Brain pericyte (primary cell): ENCODE results near the gene SYCE3.
"Not testable (repeated sequence)": the region's sequence is repeated elsewhere in the genome, so short reads cannot be mapped to it uniquely, and the experiment has no call there.

Source experiments
- DNase-seq: peaks from one replicate; pipeline ENCODE4 v3.0.0-alpha.2; 2012; ENCODE audit warnings: low read depth, low spot score

SYCE3 gene

DNA sequence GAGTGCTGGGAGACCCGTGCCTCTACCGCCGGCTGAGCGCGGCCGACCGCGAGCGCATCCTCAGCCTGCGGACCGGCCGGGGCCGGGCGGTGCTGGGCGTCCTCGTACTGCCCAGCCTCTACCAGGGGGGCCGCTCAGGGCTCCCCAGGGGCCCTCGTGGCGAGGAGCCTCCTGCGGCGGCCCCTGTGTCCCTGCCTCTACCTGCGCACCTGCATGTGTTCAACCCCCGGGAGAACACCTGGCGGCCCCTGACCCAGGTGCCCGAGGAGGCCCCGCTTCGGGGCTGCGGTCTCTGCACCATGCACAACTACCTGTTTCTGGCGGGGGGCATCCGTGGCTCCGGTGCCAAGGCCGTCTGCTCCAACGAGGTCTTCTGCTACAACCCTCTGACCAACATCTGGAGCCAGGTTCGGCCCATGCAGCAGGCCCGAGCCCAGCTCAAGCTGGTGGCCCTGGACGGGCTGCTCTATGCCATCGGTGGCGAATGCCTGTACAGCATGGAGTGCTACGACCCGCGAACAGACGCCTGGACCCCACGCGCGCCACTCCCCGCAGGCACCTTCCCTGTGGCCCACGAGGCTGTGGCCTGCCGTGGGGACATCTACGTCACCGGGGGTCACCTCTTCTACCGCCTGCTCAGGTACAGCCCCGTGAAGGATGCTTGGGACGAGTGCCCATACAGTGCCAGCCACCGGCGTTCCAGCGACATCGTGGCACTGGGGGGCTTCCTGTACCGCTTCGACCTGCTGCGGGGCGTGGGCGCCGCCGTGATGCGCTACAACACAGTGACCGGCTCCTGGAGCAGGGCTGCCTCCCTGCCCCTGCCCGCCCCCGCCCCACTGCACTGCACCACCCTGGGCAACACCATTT lies 13.6 kb downstream of the SYCE3 start:
- DNase-seq, result no peak

GRCh38 chr22:50548040-50548920 lies 14.4 kb downstream of the SYCE3 start:
- DNase-seq, result no peak

GRCh38 chr22:50547263-50547985 lies 15.3 kb downstream of the SYCE3 start:
- DNase-seq, result no peak

- no peak for DNase-seq
Measured at GRCh38 chr22:50546326-50547262, 16.1 kb downstream of the SYCE3 start.

DNA sequence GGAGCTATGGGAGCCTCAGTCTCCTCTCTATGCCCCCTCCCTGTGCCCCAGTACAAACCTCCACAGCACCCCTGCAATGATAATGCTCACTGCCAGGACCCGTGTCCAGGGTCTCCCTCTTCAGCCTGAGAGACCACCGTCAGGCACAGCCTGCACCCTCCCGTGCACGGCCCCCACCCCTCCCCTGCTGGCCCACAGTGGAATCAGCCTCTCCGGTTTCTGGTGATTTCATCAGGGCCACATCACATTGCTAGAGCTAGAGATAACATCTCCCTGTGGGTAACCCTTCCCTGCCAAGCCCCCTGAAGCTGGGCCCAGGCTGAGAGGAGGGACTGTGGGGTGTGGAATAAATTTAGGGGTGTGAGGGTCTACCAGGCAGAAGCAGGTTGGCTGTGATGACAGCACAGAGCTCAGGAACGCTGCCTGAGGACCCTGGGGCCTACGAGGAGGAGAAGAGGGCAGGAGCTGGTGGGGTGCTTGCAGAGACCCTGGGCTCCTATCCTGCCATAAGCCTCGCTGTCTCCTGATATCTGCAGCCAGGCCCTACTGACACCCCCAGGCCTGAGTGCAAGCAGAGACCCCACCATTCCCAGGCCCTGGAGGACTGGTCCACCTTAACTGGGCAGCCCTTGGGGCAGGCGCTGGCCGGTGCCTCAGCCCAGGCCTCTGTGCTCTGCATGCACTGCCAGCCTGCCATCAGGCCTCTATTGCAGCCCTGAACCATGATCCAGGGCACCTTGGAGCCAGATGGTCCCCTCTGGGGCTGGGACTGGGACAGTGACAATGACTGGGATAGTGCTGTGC lies 17.0 kb downstream of the SYCE3 start, which contains the start of gene KLHDC7B:
KLHDC7B (plus strand) TSS at position 378 of the 804 bp plus-strand sequence; CDS start at position 723, 345 bp downstream.
- DNase-seq, result no peak

DNA sequence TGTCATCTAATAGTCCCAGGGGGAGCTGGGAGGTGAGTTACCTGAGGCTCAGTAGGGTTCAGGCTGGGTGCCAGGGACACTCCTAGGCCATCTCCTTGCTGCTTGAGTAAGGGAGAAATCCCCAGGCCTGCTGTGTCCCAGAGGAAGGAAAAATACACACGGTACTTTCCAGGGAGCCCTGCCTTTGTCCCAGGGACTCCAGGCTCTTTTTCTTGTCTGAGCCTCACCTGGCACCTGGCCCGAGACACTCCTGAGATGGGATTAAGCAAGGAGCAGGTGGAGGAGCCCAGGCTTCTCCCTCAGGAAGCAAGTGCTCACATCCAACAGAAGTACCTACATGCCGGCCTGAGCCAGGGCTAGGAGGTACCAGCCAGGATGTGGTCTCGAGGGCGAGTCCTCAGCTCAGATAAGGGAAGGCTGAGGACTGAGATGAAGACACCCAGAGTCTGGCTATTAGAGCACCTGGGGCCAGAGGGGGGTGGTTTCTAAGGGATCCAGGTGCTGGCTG lies 17.9 kb downstream of the SYCE3 start:
- no peak for DNase-seq

GRCh38 chr22:50544078-50544745 lies 18.5 kb downstream of the SYCE3 start:
- no peak for DNase-seq

GRCh38 chr22:50542416-50542927 lies 20.2 kb downstream of the SYCE3 start:
- no peak for DNase-seq

DNA sequence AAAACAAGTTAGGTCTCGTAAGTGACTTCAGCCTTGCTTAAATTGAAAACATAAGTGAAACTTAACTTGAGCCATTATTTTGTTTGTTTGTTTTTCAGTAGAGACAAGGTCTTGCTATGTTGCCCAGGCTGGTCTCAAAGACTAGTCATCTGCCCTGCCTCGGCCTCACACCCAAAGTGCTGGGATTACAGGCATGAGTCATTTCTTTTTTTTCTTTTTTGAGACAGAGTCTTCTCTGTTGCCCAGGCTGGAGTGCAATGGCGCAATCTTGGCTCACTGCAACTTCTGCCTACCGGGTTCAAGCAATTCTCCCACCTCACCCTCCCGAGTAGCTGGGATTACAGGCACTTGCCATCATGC lies 21.1 kb downstream of the SYCE3 start:
- not testable (repeated sequence) for DNase-seq

DNA sequence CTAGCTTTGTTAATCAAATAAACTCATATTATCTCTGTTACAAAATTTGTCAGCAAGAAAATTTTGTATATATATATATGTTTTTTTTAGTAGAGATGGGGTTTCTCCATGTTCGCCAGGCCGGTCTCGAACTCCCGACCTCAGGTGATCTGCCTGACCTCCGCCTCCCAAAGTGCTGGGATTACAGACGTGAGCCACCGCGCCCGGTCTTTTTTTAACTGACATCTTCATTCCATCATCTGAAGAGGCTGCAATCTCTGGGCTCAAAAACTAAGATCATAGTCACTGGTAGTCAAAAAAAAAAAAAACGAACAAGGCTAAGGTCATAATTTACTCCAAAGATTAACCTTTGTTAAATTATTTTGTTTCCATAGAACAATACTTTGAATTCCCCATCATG lies 22.3 kb downstream of the SYCE3 start:
- DNase-seq, result no peak

DNA sequence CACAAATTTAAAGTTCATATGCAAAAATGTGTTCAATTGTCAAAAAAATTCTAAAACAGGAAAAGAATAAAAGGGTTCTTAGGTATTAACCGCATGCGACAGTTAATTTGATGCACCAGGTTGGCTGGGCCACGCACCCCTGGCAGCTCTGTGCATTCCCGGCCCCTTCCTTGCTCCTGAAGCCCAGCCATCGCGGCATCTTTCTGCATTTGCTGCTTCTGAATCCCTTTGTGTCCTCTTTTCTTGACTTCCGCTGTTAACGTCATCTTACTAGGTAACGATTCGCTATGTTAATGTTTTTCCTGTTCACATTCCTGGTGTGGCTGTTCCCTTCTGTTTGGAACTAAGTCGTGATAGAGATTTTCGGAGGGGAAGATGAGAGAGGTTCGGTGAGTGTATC lies 25.0 kb downstream of the SYCE3 start:
- DNase-seq, result no peak

- DNase-seq, result no peak
Measured at GRCh38 chr22:50536226-50536625, 26.5 kb downstream of the SYCE3 start.

- no peak for DNase-seq
Measured at GRCh38 chr22:50535113-50535512, 27.6 kb downstream of the SYCE3 start.

DNA sequence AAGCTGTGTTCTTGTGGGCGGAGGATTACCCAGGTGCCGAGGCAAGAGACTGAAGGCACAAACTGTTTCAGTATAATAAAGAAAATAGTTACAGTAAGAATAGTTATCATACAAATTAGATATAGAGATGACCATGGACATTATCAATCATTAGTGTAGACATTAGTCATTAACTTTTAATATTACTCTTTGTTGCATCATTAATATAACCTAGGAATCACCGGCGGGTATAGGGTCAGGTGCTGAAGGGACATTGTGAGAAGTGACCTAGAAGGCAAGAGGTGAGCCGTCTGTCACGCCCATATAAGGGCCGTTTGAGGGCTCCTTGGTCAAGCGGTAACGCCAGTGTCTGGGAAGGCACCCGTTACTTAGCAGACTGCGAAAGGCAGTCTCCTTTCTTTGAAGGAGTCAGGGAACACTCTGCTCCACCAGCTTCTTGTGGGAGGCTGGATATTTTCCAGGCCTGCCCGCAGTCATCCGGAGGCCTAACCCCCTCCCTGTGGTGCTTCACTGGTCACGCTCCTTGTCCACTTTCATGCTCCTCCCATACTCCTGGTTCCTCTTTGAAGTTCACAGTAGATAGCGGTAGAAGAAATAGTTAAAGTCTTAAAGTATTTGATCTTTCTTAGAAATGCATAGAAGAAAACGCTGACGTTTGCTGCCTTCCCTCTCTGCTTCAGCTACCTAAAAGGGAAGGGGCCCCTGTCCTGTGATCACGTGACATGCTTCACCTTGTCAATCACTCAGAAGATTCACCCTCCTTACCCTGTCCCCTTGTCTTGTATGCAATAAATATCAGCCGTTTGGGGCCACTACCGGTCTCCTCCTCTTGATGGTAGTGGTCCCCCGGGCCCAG lies 28.6 kb downstream of the SYCE3 start:
- not testable (repeated sequence) for DNase-seq

DNA sequence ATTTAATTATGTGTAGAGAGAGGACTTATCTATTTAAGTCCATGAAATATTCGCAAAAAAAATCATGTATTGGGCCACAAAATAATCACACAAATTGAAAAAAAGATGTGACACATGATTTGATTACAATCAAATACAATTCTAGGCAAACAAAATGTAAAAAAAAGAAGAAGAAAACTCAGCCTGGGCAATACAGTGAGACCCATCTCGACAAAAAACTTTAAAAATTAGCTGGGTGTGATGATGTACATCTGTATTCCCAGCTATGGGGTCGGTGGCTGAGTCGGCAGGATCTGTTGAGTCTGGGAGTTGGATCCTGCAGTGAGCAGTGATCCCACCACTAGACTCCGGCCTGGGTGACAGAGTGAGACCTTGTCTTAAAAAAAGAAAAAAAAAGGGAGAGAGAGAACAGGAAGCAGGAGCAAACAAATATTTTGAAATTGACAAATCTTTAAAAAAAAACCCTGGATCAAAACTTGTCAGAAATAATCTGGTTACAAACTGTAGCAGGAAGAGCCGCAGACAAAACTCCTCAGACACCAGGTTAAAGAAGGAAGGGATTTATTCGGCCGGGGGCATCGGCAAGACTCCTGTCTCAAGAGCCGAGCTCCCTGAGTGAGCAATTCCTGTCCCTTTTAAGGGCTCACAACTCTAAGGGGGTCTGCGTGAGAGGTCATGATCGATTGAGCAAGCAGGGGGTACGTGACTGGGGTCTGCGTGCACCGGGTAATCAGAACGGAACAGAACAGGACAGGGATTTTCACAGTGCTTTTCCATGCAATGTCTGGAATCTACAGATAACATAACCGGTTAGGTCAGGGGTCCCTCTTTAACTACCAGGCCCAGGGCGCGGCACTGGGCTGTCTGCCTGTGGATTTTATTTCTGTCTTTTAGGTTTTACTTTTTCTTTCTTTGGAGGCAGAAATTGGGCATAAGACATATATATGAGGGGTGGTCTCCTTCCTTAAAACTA lies 29.6 kb downstream of the SYCE3 start:
- no peak for DNase-seq

DNA sequence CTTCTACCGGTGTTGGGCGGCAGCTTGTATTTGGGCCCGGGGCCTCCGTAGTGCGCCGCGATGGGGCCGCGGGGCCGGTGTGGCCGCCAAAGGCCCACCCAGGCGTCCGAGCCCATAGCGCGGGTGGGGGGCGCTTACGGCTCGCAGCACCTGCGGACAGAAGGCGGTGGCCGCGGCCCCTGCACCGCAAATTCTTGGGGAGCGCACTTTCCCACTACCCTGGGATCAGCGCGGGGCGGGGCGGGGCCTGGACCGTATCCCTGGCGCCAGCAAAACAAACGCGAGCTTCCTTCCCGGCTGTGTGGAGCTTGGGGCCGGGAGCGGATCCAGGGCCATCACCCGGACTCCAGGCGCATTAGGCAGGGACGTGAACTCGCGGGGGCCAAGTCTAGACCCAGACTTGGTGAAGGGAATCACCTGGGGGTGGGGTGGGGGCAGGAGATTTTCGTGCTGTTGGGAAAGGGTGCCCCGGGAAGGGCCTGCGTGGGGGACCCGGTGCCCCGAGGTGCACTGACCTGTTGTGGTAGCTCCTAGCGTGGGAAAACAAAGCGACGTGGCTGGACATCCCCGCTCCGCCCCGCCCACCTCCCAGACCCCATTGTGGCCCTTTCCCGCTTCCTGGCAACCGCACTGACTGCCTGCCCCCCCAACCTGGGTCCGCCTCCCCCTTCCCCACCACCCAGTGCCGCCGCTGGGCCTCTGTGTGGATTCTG lies 30.6 kb downstream of the SYCE3 start:
- no peak for DNase-seq
